Measurements from ENCODE around the gene HEY2.

- TF ChIP-seq EHMT2 (IDR thresholded peaks at IDR 0.05; ENCODE audit: low read depth): no peak
- no peak for TF ChIP-seq CTCF (IDR thresholded peaks at IDR 0.05)
- no peak for TF ChIP-seq MYC (IDR thresholded peaks at IDR 0.05; ENCODE audit: borderline replicate concordance, low read length)
- no peak for TF ChIP-seq POLR2A (IDR thresholded peaks at IDR 0.05; ENCODE audit: low read length)
- TF ChIP-seq ATOH8 (CRISPR knock-in tag; IDR thresholded peaks at IDR 0.05; ENCODE audit: low read depth): no peak
- no peak for TF ChIP-seq HEYL (CRISPR knock-in tag; IDR thresholded peaks at IDR 0.05)
- no peak for TF ChIP-seq RNF2 (IDR thresholded peaks at IDR 0.05; ENCODE audit: borderline replicate concordance, low read depth)
- no peak for TF ChIP-seq JUNB (IDR thresholded peaks at IDR 0.05)
- TF ChIP-seq, protein P1, sequence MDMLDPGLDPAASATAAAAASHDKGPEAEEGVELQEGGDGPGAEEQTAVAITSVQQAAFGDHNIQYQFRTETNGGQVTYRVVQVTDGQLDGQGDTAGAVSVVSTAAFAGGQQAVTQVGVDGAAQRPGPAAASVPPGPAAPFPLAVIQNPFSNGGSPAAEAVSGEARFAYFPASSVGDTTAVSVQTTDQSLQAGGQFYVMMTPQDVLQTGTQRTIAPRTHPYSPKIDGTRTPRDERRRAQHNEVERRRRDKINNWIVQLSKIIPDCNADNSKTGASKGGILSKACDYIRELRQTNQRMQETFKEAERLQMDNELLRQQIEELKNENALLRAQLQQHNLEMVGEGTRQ (IDR thresholded peaks at IDR 0.05): no peak
- no peak for TF ChIP-seq ESRRA (IDR thresholded peaks at IDR 0.05; ENCODE audit: borderline replicate concordance, low read length)
- TF ChIP-seq SREBF2 (IDR thresholded peaks at IDR 0.05): no peak
These were observed 6.8 kb upstream of the HEY2 start for GRCh38 chr6:125742464-125743120.

All from A549 (cell line).